Prostate gland (tissue), 2 donors: ENCODE results near the gene TRAF3.

Experiments
- POLR2A ChIP-seq: fragments of 450-650 bp; IDR thresholded peaks from one replicate; pipeline ENCODE4 v1.6.1; 2016; ENCODE audit warnings: antibody characterized with exemption, mild to moderate bottlenecking
- POLR2AphosphoS5 ChIP-seq: sonication (generic); formaldehyde crosslinking; IDR thresholded peaks from one replicate; pipeline ENCODE4 v1.6.1; 2017; ENCODE audit warnings: antibody characterized with exemption
- TF ChIP-seq, protein P1 (sequence below), 4 experiments: fragments of 200-600 bp in 2 of 4; fragments of 450-650 bp in 2 of 4; sonication (generic) in 2 of 4; IDR thresholded peaks; 1 replicate in 3 of 4; 2 replicates in 1 of 4; pipeline ENCODE4 v1.5.1; 2016 to 2019; ENCODE audit warnings: antibody characterized with exemption in 4 of 4, mild to moderate bottlenecking in 2 of 4, moderate library complexity in 2 of 4

DNA sequence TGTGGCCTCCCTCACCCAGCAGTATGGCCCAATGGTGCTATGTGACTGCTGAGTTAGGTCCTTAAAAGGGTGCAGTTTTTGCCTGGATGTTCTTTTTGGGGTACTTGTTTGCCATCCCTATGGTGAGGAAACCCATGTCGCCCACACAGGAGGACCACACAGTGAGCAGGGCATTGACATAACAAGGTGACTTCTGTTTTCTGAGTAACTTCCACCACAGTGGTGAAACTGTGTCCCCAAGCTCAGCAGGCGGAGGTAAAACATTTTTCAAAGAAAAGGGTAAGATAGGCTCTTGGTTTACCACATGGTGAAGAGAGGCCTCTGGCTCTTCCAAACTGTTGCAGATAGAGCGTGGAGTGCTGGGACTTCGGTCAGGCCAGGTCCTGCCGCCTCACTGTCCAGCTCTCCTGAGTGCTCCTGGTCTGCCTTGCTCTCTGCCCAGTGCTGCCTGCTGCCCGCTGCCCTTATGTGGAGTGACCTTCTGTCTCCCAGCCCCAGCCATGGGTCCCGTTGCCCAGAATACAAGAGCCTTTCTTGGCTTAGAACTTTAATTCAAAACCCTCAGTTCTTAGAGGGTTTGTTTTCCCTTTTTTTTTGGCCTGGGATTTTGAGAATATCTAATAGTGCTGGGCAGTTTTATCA lies 54.0 kb downstream of the TRAF3 start:
- TF ChIP-seq POLR2AphosphoS5 (no peak), POLR2A (no peak)
- TF ChIP-seq, protein P1, sequence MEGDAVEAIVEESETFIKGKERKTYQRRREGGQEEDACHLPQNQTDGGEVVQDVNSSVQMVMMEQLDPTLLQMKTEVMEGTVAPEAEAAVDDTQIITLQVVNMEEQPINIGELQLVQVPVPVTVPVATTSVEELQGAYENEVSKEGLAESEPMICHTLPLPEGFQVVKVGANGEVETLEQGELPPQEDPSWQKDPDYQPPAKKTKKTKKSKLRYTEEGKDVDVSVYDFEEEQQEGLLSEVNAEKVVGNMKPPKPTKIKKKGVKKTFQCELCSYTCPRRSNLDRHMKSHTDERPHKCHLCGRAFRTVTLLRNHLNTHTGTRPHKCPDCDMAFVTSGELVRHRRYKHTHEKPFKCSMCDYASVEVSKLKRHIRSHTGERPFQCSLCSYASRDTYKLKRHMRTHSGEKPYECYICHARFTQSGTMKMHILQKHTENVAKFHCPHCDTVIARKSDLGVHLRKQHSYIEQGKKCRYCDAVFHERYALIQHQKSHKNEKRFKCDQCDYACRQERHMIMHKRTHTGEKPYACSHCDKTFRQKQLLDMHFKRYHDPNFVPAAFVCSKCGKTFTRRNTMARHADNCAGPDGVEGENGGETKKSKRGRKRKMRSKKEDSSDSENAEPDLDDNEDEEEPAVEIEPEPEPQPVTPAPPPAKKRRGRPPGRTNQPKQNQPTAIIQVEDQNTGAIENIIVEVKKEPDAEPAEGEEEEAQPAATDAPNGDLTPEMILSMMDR (IDR thresholded peaks at IDR 0.05) = no peak
